ENCODE measurements around the gene REG3A.

REG3A gene

DNA sequence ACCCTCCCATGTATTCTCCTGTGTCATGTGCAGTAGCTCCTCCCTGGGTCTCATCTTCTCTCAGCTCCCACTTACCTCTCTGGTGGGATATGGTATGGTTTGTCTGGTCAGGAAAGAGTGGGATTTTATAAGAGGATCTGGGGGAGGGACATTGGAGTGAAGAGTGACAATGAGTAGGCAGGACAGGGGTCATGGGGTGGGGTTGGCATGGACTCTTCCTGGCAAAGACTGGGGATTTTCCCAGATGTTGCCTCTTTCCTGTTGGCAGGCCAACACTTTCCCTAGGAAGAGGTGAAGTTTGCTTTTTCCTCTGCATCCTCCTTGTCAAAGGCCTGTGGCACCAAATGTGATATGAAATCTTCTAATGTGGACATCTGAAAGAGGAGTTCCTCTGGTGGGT lies at the start of gene REG3A:
TSS of gene REG3A (minus strand) at position 101 of the 400 bp plus-strand sequence. CDS start 348 bp downstream, outside the sequence.
- in situ Hi-C loops (cut with HindIII; ENCODE audit: low sequenced_read_pairs), result no loop called here

DNA sequence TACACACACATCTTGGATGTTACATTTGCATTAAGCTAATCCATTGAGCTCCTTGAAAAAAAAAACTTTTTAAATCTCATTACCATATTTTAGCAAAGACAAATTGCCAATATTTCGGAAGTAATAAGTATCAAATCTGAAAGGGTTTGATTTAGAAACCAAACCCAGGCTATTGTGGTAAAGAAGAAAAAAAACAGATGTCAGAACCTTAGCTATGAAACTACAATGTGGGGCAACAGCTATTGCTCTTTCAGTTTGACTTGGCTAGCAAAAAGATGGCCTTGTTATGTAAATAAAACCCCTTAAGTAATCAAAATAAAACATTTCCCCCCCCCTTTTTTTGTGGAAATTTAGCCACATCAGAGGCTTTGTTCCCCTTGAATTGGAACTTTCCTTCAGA lies 41.2 kb upstream of the REG3A start:
- in situ Hi-C loops (cut with HindIII; ENCODE audit: low sequenced_read_pairs), result no loop called here

DNA sequence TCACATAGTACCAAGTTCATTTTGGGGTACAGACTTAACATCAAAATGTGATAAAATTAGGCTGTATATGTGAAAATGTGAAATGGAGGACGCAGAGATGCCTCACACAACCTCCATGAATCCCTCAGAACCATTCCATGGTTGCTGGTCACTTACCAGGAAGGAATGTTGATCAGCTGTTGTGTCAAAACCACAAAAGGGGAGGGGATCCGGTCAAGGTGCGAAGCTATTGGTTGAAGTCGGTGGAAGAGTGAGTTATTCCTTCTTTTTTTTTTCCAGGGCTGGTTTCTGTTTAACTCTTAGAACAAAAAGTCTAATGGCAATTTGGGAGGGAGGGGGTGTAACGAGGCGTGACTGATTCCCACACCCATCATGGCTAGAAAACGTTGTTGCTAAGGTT lies 32.3 kb upstream of the REG3A start:
- in situ Hi-C loops (cut with HindIII; ENCODE audit: low sequenced_read_pairs), result loop anchor here (10.0 kb wide), 1 partner anchor 57 kb away; no protein-coding TSS in a partner anchor

DNA sequence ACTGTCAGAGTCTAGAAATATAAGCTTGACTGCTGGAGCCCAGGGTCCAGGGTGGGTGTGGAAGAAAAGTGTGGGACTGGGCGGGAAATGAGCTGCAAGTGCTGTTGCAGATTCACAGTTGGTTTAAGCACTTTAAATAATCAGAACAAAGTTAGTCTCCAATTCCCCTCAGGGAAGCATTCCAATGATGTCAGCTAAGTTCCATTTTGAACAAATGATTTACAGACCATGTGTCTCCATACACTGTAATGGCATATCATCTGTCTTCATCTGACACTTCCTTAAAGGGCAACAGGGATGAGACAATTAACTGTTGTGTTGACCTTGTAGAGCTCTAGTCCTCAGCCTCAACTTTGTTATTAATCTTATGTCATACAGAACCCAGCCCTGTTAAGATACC lies 31.5 kb upstream of the REG3A start:
- in situ Hi-C loops (cut with HindIII; ENCODE audit: low sequenced_read_pairs), result loop anchor here (10.0 kb wide), 1 partner anchor 56 kb away; no protein-coding TSS in a partner anchor

DNA sequence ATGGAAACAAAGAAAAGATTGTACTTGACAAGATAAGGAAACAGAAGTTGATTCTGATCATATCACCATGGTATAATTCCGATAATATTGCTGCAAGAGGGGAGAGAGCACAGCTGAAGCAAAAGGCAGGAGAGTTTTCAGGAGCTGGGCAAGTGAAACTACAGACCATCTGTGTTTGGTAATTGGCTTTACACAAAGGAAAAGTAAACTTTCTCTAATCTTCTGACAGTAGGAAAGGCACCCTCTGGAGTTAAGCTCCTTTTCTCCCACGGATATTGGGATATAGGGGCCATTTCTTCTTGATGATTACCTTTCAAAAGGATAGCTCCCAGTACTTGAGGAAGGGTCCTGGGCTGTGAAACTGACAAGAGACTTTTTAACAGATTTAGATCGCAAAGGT lies 29.9 kb upstream of the REG3A start:
- in situ Hi-C loops (cut with HindIII; ENCODE audit: low sequenced_read_pairs), result no loop called here

DNA sequence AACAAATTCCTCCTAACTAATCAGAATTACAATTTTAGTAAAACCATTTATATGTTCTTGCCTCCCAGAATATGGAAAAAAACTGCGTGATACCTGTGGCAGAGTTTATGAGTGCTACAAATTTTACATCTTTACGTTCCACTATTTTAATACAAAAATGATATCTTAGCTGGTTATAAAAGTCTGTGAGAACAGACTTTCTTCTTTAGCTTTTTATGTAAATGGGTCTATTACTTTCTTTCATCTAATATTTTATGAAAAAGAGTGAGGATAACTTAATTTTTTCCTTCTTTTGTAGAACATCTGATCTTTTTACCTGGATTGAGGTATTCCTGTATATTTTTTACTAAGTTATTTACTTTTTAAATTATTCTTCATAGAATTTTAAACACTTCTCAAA lies 22.1 kb upstream of the REG3A start:
- in situ Hi-C loops (cut with HindIII; ENCODE audit: low sequenced_read_pairs), result no loop called here

DNA sequence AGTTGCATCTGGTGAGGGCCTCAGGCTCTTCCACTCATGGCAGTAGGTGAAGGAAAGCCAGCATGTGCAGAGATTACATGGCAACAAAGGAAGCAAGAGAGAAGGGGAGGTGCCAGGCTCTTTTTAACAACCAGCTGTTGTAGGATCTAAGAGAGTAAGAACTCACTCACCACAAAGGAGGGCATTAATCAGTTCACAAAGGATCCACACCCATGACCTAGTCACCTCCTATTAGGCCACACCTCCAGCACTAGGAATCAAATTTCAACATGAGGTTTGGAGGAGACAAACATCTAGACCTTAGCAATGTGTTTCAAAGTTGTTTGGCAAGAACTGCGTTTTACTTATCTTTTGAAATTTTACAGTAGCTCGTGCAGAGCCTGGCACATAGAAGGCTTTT lies 20.5 kb upstream of the REG3A start:
- in situ Hi-C loops (cut with HindIII; ENCODE audit: low sequenced_read_pairs), result no loop called here

DNA sequence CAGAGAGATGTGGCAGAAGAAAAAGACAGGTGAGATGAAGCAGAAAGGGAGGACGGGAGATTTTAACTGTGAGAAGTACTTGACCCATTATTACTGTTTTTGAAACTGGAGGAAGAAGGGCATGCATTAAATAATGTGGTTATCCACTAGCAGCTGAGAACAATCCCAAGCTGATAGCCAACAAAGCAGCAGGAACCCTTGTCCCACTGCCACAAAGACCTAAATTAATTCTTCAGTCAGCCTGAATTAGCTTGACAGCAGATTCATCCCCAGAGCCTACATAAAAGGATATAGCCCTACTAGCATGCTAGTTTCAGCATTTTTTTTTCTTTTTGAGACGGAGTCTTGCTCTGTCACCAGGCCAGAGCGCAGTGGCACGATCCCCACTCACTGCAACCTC lies 19.5 kb upstream of the REG3A start:
- in situ Hi-C loops (cut with HindIII; ENCODE audit: low sequenced_read_pairs), result no loop called here

DNA sequence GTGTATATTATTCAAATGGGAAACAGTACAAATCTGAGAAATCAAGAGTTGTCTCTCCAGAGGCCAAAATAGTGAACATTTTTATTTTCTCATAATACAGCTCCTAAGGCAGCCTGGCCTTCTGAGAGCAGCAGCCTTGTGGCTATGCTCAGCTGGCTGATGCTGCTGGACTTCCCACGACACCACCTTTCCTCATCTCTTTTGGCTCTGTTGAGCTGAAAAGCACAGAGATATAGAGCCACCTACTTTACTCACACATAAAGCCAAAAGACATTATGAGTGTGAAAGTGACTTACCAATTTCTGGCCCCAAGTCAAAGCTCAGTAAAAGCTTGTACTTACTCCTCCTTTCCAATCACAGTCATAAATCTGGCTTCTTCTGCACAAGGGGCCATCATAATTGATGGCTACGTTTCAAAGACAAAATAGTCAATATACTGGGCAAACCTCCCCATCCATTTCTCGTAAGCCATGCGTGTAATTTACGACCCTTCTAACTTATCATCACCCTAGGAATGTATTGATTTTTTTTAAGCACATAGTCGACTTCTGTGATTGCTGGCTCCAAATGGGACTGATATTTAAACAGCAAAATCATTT lies 18.6 kb upstream of the REG3A start:
- in situ Hi-C loops (cut with HindIII; ENCODE audit: low sequenced_read_pairs), result no loop called here

DNA sequence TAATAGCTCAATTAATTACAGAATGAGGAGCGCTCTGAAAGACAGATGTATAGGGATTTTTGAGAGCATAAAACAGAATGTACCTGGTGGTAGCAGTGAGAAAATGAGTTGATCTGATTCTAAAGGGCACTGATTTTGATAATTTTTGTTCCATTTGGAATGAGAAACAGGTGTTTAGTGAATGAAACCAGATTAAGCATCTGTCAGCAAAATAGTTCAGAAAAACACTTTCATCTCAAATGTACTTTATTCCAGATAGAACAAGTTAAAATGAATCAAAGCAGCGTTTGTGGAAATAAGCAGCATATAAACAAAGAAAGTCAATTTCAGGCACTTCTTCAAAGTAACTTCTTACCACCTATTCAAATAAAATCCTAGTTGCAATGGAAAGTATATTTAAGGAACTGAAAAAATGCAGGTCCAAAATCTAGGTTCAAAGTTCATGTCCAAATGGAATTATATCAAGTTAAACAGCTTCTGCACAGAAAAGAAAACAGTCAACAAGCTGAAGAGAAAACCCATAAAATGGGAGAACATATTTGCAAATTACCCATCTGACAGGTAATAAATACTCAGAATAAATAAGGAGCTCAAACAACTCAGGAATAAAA lies 11.9 kb upstream of the REG3A start:
- in situ Hi-C loops (cut with HindIII; ENCODE audit: low sequenced_read_pairs), result no loop called here

DNA sequence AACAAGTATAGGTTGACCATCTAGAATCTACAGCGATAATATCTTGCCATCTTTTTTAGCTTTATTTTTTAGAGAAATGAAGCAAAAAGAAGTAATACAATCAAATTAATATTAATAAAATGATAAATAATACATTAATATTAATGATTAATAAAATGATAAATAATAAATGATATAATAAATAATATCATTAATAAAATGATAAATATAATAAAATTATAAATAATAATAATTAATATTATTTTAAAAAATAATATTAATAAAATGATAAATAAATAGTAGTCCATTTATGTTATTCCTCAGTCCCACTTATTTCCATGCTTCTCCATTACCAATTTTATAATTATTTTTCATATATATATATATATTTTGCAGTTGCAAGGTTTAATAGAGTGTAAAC lies 3.2 kb upstream of the REG3A start:
- in situ Hi-C loops (cut with HindIII; ENCODE audit: low sequenced_read_pairs), result no loop called here

DNA sequence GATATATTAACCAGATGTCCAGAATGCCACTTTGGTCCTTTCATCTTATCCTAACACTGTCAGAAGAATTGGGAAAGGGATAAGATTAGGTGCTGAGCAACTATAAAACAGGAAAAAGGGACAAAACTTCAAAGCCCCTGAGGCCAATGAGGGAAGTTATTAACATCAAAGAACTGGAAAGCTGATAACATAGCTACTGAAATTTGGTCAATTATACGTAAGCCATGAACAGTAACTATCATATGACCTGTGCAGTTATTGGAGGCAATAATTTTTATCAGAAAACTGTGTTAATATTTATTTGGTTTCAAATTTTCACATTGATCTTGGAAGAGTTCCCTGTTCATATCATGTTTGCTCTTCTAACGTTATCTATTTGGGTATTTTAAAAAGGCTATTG lies 2.6 kb upstream of the REG3A start:
- in situ Hi-C loops (cut with HindIII; ENCODE audit: low sequenced_read_pairs), result no loop called here

DNA sequence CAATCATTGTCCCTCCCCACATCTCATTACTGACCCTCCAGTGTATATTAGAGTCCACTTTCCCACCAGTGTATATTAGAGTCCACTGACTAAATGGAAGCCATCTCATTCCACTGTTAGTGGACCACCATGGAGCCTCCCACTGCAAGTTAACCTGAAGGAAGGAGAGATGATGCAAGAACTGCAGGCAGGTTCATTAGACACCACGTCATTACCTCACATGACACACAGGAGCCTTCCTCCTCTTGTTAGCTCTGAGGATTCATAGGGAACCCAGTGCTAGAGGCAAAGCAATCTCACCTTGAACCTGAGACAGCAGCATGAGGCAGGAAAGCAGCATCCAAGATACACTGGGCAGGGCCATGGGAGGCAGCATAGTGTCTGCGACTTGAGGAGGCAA lies 523 bp downstream of the REG3A start:
- in situ Hi-C loops (cut with HindIII; ENCODE audit: low sequenced_read_pairs), result no loop called here

DNA sequence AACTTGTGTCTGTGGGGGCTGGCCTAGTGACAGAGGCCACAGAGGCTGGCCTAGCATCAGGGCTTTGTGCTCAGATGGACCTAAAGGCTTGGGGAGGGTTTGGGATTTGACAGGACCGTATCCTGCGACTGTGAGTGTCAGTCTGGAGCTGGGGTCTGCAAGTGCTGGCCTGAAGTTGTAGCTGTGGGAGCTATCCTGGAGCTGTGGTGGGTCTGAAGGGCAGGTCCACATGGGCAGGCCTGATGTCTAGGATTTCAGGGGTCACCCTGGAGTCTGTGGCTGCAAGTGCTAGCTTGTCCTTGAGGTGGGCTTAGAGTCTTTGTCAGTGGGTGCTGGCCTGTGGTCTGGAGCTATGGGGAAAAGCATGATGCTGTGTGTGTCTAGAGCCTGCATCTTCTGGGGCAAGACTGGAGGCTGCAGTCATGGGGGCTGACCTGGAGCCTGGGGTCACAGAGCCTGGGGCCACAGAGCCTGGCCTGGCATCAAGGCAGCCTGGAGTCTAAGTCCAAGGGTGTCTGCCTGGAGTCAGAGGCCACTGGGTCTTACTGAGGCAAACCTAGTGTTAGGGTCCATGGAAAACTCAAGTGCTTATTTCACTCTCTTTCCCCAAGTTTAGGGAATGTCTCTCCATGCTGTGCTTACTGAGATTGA lies 3.6 kb downstream of the REG3A start:
- in situ Hi-C loops (cut with HindIII; ENCODE audit: low sequenced_read_pairs), result no loop called here

DNA sequence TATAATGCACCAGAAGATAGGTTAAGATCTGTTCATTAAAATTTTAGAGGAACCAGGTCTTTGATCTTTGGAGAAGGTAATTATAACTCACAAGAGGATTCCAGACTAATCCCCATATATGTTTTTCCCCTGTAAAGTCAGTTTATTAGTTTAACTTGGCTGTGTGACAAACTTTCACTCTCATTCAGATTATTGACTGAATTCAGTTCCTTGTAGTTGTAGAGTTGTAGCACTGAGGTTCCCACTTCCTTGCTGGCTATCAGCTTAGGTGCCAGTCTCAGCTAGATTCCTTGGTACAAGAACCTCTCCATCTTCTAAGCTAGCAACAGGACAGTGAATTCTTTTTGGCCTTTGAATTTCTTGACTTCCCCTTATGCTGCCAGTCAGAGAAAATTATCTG lies 20.1 kb downstream of the REG3A start:
- in situ Hi-C loops (cut with HindIII; ENCODE audit: low sequenced_read_pairs), result loop anchor here (10.0 kb wide), 1 partner anchor 55 kb away; no protein-coding TSS in a partner anchor

DNA sequence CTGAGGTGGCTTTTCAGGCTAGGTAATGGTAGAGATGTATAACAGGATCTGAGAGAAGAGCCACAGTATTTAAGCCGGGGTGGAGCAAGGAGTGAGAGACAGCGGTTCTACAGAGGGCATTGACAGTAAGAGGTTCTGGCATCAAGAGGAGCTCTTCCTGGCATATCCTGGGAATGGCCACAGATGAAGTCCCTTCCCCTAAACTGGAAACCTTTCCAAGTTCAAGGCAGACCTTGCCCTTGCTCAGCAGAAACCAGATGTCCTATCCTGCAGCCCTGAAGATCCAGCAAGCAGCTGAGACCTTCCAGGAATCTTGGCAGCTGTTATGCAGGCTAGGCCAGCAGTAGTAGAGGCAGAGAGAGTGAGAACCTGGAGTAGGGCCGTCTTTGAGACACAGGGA lies 21.2 kb downstream of the REG3A start:
- in situ Hi-C loops (cut with HindIII; ENCODE audit: low sequenced_read_pairs), result loop anchor here (10.0 kb wide), 1 partner anchor 56 kb away; no protein-coding TSS in a partner anchor

DNA sequence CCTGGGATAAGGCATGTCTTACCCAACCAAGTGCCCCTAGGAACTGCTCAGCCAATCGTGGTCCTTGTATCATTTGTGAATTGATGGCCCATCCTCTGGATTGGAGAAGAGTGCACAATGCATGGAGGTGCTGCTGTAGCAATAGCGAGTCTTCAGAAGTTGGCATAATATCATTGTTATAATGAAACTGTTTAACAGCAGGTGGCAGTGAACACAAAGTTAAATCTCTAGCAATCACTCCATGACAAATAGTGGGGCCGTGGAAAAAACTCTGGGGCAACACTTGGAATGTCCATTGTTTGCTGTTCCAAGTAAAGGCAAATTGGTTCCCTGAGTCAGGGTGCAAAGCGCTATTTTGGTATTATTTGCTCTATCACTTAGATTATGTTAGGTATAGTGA lies 27.9 kb downstream of the REG3A start:
- in situ Hi-C loops (cut with HindIII; ENCODE audit: low sequenced_read_pairs), result loop anchor here (10.0 kb wide), 1 partner anchor 63 kb away; no protein-coding TSS in a partner anchor

DNA sequence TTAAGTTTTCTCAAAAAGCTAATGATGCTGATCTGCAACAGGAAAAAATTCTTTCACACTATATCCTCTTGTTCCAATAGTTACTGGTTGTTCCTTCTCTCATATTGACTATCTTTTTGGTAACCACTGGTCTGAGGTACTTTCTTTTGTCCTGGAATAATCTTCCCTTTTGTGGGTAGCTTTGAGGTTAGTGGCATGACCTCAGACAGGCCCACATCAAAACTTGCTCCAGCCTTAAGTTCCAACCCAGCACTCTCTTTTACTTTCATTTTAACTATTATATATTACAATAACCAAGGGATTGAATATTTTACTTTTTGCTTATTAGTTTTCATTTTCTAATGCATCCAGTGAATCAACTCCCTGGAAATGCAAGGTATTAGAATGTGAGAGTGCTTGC lies 29.7 kb downstream of the REG3A start:
- in situ Hi-C loops (cut with HindIII; ENCODE audit: low sequenced_read_pairs), result loop anchor here (10.0 kb wide), 1 partner anchor 65 kb away; no protein-coding TSS in a partner anchor

DNA sequence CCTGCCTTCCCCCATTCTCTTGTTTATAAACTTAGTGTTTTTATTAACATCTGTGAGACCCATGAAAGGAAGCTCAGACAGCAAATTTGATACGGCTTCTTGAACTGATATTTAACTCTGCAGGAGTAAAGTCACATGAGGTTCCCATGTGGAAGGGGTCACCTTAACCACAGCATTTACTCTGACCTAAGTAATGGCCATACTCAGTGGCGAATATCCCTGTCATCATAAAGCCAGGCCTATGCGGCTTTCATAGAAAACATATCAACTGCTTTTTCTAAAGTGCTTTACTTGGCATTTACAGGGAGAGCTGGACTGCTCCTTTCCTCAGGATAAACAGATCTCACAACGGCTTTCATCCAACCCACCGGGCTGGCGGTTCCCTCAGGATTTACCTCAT lies 30.3 kb downstream of the REG3A start:
- in situ Hi-C loops (cut with HindIII; ENCODE audit: low sequenced_read_pairs), result no loop called here

DNA sequence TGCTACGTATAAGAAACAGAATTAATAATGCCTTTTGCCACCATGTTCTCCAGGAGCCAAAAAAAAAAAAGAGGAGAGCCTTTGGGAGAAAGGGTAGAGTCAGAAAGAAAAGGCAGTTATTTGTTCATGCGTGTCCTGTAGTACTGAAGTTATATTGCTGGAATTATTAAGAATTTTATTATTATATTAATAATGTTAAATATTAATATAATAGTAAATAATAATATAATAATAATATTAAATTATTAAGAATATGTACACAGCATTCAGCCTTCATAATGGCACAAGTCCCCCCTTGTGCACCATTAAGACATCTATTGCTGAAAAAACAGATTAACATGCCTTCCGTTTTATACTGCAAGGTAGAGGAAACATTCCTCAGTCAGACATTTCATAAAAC lies 31.1 kb downstream of the REG3A start:
- in situ Hi-C loops (cut with HindIII; ENCODE audit: low sequenced_read_pairs), result no loop called here

DNA sequence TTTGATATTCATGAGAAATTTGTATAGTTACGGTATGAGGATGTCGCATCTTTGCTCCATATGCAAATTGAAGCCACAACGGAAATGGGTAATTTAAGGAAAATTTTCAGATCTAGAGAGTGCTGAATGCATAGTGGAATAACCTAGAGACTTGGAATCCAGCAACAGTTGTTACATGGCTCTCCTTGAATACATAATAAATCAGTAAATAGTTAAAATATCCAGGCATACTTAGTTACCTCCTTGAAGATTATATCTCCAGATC lies 33.9 kb downstream of the REG3A start:
- in situ Hi-C loops (cut with HindIII; ENCODE audit: low sequenced_read_pairs), result no loop called here

DNA sequence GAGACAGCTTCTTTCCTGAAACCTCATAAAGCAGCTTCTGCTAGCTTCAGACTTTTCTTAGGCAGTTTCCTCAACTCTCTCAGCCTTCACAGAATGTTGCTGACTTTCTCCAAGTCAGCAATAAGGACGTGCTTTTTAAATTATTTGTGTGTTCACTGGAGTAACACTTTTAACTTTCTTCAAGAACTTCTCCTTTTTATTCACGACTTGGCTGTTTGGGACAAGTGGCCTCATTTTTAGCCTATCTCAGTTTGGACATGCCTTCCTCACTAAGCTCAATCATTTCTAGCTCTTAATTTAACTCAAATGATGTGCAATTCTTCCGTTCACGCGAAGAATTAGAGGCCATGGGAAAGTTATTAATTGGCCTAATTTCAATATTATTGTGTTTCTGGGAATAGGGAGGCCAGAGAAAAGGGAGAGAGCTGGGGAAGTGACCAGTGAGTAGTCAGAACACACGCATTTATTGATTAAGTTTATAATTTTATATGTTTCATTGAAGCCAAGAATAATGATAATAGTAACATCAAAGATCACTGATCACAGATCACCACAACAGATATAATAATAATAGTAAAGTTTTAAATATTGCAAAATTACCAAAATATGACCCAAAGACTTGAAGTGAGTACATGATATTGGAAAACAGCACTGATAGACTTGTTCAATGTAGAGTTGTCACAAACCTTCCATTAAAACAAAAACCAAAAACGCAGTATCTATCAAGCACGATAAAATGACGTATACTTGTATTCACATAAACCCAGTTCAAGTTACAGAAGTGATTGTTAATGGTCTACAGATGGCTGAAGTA lies 34.4 kb downstream of the REG3A start:
- in situ Hi-C loops (cut with HindIII; ENCODE audit: low sequenced_read_pairs), result no loop called here
